NCI-H510A (cell line): ENCODE results near the gene RAB1A.
"Not testable (repeated sequence)": the region's sequence is repeated elsewhere in the genome, so short reads cannot be mapped to it uniquely, and the experiment has no call there.

Experiments
- DNase-seq: peaks from one replicate; lab custom pipeline; 2025; lab: John Stamatoyannopoulos, UW

Gene RAB1A

DNA sequence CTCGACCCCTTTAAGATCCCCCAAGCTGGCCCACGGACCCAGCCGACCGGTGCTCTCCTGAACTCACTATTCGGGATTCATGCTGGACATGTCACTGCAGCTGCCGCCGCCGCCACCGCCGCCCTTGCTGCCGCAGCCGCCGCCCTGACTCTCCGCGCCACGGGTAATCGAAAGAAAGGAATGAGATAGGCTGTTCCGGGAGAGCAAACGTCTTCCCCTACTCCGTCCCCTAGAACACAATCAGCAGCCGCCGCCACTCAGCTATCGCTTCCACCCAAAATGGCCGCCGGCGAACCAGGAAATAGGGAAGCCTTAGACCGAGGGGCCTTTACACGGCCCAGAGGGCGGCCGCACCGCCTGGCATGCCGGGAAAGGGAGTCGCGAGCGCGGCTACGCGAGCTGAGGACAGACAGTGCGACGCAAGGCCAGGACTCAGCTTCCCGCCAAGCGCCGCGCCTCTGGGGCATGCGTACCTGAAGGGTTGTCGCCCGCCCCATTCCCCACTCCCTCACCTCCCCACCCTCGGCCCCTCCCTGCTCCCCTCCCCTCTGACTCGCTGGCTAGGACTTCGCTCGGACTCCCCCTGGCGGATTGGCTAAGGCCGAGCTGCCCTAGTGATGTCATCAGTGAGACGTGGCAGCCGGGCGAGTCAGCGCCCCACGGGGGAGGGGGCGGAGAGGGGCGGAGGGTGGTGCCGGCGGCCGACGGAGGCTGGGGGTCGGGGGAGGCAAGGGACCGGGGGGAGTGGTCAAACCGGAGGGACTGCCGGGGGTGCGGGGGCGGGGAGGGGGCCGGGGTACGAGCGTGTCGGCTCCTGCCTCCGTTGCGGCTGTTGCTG is at the start of gene RAB1A:
RAB1A (minus strand) TSS at position 281 of the 838 bp plus-strand sequence; CDS start at position 90, 191 bp downstream.
- DNase-seq: peak; percentile 99

DNA sequence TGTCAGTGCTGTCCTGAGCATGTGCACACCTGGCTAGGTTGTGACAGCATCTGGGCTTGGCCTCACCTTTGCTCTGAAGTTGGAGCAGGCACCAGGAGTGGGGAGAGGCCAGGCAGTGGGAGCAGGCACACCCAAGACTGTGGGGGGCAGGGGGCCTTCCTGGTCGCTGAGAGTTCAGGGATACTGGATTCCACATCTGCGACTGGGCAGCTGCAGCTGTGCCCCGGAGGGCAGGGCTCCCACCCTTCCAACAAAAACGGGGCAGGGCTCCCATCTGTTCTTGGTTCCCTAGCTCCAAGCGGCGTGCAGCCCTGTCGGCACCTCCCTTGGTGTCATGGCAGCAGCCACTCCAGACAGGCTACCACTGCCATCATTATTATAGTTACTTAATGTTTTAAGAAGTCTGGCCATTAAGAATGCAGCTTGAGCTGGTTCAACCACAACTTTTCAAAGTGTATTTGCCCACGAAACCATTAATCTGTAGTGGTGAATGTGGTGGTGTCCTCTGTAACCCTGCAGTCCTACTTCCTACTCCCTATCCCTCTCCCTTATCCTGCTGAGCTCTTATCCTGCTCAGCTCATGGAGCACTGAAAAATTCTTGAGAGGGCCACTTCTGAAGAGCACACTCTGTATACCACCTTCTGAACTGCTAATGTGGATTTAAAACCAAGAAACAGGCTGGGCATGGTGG is 48.0 kb upstream of the RAB1A start:
- DNase-seq: no peak

DNA sequence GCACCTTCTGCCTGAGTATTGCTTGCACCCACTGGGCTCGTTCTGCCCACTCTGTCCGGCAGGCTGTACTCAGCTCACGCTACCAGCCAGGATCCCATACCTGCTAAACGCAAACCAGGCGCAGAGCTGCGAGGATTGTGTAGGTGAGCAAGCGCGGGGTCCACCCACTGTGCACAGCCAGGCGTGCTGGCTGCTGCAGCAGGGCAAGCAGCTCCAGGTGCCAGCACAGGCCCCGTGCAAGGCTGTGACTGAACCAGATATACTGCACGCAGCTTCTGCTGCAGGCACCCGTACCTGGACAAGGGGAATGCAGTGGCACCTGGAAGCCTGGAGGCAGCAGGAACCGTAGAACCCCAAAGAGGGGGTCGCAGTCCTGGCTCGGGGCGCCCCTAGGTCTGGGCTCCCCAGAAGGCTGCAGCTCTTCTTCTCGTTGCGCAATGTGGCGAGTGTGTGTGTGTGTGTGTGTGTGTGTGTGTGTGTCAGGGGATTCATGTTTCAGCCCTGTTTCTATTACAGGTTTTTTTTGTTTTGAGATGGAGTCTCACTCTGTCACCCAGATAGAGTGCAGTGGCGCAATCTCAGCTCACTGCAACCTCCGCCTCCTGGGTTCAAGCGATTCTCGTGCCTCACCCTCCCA is 46.1 kb upstream of the RAB1A start:
- DNase-seq: no peak

DNA sequence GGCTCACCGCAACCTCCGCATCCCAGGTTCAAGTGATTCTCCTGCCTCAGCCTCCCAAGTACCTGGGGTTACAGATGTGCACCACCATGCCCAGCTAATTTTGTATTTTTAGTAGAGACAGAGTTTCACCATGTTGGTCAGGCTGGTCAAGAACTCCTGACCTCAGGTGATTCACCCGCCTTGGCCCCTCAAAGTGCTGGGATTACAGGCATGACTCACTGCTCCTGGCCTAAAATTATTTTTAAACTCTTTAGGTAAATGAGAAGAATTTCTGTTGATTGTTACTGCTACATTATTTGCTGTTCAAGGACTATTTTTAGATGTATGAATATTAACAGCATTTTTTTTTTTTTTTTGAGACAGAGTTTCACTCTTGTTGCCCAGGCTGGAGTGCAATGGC is 44.1 kb upstream of the RAB1A start:
- DNase-seq: not testable (repeated sequence)

DNA sequence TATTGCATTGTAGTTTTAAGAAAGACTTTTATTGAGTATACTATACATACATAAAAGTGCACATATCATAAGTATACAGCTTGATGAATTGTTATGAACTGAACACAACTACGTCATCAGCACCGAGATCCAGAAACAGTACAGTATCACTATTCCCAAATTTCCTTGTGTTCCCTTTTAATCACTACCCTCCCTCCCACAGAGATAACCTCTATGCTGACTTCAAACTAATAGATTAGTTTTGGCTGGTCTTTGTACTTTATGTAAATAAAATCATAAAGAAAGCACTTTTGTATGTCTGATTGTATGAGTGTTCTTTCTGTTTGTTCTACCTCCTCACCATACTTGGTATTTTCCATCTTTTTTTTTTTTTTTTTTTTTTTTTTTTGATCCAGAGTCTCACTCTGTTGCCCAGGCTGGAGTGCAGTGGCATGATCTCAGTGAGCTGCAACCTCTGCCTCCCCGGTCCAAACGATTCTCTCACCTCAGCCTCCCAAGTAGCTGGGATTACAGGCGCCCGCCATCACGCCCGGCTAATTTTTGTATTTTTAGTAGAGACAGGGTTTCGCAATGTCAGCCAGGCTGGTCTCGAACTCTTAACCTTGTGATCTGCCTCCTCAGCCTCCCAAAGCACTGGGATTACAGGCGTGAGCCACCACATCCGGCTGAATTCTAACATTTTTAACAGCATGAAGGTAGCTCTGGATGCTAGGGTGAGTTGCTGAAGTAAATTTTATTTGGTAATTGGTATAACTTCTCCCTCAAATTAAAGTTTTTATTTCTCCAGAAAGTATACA is 43.3 kb upstream of the RAB1A start:
- DNase-seq: no peak

DNA sequence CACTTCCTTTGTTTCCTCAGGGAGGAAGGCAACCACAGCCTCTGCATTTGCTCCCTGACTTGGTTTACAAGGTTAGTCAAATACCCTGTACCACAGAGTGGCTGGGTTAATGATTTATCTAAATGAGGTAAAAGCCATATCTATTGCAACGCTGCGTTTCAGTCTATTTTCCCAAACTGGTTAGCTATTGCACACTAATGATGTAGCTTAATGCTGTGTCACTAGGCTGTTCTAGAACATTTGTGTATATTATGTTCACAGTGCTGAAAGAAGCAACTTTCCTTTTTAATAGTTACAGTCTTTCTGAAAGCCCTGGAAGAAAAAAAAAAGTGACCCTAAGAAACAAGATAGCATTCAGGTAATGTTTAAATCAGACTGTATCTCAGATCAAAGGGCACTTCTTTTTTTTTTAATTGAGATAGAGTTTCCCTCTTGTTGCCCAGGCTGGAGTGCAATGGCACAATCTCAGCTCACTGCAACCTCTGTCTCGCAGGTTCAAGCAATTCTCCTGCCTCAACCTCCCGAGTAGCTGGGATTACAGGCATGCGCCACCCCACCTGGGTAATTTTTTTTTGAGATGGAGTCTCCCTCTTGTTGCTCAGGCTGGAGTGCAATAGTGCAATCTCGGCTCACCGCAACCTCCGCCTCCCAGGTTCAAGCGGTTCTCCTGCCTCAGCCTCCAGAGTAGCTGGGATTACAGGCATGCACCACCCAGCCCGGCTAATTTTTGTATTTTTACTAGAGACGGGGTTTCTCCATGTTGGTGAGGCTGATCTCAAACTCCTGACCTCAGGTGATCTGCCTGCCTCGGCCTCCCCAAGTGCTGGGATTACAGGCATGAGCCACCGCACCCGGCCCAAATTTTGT is 40.9 kb upstream of the RAB1A start:
- not testable (repeated sequence) for DNase-seq

DNA sequence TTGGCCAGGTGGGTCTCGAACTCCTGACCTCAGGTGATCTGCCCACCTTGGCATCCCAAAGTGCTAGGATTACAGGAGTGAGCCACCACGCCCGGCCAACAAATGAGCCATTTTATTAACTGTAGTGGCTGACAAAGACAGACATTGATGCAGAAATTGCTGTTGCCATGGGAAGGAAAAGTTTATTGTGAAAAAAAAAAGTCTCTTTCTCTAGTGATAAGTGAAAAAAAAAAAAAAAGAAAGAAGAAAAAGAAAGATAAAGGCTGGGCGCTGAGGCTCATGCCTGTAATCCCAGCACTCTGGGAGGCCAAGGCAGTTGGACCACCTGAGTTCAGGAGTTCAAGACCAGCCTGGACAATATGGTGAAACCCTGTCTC is 39.8 kb upstream of the RAB1A start:
- no peak for DNase-seq

DNA sequence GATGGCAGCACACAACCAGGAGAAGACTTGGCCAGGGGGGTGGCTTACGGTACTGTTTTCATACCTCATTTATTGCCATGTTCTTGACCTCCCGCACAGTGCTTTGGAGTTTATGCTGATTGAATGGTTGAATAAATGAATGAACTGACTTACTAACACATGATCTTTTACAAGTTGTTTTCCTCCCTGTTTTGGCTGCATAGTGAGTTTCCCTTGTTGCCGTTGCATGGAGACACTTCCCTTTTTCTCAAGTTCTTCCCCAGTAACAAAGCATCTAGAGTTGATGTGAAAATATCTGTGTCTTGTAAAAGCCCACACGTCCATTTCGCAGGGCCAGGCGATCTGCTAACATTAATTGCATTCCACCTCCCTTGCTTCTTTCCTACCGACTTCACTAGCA is 35.7 kb upstream of the RAB1A start:
- DNase-seq: no peak

DNA sequence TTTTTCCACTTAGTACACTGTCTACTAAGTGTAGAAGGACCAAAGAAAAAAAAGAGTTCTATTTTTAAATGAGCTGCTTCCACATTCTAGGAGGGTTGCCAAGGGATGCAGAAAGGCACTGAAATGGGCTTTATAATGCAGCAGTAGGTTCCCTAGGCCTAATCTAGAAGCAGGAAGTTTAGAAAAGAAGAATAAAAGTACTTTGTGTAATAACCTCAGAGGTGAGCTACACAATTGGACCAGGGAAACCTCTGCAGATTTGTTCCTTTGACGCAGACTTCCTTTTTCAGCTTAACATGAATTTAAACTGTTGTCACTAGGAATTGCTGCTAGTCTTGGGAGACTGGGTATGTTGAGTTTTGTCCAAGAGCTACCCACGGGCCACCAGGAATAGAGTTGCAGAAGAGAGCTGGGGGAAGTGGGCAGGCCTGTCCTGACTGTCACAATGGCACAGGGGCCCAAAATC is 34.6 kb upstream of the RAB1A start:
- DNase-seq: no peak

DNA sequence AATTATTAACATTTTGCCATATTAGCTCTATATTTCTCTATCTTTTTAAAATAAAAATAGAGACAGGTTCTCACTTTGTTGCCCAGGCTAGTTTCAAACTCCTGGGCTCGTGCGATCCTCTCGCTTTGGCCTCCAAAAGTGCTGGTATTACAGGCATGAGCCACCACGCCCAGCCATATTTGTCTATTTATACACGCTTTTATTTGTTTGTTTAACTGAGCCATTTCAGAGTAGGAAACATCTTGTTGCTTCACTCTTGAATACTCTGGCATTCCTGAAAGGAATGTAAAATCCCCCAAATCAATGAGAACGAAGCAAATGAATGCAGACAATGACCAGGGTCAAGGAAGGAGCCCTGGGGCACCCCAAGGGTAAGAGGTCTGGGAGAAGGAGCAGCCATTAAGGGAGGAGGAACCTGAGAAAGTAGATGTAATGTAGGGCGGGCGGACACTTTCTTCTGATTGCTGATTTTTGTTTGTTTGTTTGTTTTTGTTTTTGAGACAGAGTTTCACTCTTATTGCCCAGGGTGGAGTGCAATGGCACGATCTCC is 31.7 kb upstream of the RAB1A start:
- DNase-seq: no peak

DNA sequence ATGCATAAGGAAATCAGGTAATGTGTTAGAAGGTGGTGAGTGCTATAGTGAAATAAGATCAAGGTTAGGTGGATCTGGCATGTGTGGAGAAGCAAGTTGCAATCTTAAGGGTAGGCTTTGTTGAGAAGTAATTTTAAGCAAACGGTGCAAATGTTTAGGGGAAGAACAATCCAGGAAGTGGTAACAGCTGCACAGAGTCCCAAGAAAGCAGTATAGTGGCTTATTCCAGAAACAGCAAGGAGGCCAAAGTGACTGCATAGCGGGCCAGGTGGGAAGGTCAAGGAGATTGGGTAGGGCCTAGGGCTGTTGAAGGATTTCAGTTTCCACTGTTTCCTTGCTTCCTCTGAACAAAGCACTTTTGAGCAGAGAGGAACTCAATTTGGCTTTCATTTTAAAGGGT is 30.0 kb upstream of the RAB1A start:
- no peak for DNase-seq

DNA sequence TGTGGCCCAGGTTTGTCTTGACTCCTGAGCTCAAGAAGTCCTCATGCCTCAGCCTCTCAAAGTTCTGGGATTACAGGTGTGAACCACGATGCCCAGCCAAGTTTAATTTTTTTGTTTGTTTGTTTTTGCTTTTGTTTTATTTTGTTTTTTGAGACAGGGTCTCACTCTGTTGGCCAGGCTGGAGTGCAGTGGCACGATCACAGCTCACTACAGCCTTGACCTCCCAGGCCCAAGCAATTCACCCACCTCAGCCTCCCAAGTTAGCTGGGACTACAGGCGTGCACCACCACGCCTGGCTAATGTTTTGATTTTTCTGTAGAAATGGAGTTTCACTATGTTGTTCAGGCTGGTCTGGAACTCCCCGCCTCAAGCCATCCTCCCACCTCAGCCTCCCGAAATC is 29.4 kb upstream of the RAB1A start:
- no peak for DNase-seq

DNA sequence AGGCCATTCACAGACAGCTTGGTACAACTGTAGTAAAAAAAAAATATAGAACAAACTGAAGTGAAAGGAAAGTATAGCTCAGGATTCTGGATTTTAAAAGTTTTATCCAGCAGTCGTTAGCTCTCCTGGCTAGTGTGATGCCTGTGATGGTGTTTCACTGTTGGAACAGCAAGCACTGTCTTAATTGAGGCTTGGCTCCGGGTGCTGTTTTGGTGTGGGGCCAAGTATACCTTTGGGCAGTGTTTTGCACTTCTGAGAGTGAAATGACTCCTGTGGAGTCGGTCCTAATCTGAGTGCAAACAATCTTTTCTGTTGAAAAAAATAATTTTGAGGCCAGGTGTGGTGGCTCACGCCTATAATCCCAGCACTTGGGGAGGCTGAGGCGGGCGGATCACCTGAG is 28.7 kb upstream of the RAB1A start:
- DNase-seq: no peak

DNA sequence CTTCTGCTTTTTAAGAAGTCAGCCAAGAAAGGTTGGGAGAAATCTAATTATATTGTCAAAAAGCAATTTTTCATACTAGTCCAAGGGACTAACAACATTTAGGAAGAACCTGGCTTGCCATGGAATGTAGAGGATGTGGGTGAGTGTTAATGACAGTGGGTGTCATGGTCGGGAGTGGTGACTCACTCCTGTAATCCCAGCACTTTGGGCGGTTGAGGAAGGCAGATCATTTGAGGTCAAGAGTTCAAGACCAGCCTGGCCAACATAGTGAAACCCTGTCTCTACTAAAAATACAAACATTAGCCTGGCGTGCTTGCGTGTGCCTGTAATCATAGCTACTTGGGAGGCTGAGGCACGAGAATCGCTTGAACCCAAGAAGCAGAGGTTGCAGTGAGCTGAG is 27.9 kb upstream of the RAB1A start:
- DNase-seq: not testable (repeated sequence)

DNA sequence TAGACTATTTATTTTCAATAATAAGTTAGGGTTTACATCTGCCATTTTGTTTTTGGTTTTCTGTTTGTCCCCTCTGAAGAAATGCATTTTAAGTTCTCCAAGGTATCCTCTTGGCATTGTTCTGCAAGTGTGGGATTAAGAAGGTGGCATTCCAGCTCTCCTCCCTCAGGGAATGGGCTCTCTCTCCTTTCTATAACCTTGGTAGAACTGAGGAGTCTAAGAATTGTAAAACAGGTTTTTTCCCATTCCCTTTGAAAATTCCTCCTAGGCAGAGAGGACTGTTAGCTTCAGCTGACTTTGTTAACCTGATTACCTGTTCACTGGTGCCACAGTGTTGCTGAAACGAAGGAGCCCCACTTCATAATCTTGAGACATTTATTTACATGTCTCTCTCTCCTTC is 26.1 kb upstream of the RAB1A start:
- no peak for DNase-seq

DNA sequence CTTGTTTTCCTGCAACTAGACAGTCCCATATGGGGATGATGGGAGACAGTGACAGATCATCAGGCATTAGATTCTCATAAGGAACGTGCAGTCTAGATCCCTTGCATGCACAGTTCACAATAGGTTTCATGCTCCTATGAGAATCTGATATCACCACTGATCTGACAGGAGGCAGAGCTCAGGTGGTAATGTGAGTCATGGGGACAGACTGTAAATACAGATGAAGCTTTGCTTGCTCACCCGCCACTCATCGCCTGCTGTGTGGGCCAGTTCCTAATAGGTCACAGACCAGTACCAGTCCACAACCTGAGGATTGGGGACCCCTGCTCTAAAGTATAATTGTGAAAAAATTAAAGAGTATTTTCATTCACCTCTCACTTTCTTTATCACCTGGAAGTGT is 23.6 kb upstream of the RAB1A start:
- DNase-seq: no peak

DNA sequence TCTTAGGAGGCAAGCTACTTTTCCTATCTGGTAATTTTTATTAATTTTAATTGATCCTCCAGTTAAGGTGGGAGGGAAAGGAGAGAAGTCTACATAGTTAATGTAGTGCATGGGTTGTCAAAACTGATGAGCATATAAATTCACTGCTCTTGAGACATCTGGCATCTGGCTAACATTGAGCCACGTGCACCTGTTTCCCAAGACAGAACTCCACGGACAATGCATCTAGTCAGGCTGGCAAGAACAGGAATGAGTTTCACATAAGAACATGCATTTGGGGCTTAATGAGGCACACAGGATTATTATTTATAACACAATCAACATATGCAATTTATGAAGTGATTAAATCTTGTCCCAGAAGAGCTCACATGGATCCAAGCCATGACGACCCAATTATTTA is 16.2 kb upstream of the RAB1A start:
- DNase-seq: no peak

DNA sequence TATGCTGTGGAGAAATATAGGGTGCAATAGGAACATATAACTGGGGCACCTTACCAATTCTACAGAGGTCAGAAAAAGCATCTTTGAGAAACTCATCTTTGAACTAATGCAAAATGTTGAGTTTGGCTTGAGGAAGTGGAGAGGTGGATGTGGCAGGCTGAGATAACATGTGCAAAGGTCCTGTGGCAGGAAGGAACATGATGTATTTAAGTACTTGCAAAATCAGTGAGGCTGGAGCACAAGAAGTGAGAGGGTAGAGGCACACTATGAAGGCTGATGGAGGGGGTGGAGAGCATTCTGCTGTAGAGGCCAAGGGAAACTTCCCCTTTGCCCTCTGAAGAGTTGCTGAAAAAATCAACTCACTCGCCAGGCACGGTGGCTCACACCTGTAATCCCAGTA is 14.7 kb upstream of the RAB1A start:
- DNase-seq: no peak

DNA sequence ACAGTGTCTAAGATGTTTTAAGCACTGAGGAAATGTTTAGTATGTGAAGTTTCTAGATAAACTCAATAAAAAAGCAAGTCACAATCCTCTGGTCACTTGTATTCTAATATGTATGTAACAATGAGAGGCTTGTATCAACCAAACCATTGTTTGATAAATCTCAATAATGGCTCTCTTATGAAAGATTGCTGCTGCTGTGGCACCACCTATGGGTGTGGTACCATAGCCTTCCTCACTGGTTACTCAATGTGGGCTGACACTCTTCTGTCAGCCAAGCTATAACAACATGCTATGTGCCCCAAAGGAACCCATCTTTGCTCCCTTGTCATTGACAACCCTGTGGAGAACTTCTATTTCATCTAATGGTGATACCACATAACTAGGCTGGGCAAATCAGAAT is 12.6 kb upstream of the RAB1A start:
- DNase-seq: no peak

DNA sequence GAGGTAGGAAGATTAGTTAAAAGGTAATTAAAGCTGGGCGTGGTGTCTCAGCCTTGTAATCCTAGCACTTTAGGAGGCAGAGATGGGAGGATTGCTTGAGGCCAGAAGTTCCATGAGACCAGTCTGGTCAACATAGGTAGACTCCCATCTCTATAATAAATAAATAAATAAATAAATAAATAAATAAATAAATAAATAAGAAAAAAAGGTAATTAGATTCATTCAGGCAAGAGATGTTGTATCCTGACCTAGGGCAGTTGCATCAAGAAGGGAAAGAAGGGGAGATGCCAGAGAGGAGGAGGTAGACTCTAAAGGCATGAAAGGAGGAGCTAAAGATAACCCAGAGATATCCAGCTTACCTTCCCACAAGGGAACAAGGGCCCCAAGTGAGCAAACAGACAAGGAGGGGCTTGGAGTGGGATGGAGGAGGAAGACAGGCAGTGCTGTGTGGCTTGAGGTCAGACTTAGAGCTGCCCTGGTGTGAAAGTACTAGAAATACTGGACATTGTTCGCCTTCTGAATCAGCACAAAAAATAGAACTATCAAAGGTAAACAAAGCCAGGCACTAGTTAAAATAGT is 7.4 kb upstream of the RAB1A start:
- no peak for DNase-seq

DNA sequence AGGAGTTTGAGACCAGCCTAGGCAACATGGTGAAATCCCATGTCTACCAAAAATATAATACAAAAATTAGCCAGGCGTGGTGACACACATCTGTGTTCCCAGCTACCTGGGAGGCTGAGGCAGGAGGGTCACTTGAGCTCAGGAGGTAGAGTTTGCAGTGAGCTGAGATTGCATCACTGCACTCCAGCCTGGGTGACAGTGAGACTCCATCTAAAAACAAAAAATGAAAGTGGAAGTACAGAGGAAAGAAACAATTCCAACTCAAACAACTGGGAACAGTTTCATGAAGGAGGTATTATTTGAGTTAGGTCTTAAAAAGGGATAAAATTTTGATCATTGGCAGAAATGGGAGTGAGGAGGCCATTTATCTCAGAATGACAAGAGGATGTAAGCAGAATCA is 6.3 kb upstream of the RAB1A start:
- no peak for DNase-seq
